ENCODE results near the gene FREM3.

Gene FREM3

GRCh38 chr4:143712155-143712550 lies 11.7 kb upstream of the FREM3 start:
- DNase-seq: no peak
- H3K27me3 ChIP-seq (ENCODE audit: insufficient read depth, low read depth, severe bottlenecking): no peaks in the 10 kb centered on the region
- TF ChIP-seq, protein P1, sequence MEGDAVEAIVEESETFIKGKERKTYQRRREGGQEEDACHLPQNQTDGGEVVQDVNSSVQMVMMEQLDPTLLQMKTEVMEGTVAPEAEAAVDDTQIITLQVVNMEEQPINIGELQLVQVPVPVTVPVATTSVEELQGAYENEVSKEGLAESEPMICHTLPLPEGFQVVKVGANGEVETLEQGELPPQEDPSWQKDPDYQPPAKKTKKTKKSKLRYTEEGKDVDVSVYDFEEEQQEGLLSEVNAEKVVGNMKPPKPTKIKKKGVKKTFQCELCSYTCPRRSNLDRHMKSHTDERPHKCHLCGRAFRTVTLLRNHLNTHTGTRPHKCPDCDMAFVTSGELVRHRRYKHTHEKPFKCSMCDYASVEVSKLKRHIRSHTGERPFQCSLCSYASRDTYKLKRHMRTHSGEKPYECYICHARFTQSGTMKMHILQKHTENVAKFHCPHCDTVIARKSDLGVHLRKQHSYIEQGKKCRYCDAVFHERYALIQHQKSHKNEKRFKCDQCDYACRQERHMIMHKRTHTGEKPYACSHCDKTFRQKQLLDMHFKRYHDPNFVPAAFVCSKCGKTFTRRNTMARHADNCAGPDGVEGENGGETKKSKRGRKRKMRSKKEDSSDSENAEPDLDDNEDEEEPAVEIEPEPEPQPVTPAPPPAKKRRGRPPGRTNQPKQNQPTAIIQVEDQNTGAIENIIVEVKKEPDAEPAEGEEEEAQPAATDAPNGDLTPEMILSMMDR (IDR thresholded peaks at IDR 0.05; ENCODE audit: low read depth, low read length): no peak
- no peaks in the 10 kb centered on the region for H3K9me3 ChIP-seq (ENCODE audit: severe bottlenecking)
- no peaks in the 10 kb centered on the region for H3K36me3 ChIP-seq
- H3K27ac ChIP-seq: peak overlapping the region; percentile 62
- no peak overlapping the region for H3K4me3 ChIP-seq (ENCODE audit: low read depth, low read length)

DNA sequence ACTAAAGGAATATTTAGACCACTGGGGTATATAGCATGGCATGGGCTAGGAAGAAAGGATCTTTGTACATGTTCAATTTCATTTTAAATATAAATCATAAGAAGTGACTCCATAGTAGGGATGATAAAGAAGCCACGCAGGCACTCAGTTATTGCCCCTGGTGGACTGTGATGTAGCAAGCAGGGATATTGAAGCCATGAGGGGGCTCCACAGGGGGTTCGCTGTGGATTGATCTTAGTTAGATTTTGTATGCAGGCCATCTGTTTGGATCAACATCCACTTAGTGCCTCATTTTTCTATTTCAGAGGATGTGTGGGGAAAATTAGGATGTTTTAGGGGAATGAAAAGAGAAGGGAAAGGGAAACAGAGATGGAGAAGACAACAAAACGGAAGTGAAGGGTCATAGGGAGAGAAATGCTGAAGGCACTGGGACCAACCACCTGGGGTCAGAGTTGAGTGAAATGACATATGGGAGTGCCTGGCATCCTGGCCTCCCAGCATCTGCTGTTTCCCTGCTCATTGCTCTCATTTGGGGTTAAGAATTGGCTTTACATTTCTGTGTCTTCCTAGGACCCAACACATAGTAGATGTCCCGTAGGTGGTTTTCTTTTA lies 11.2 kb upstream of the FREM3 start:
- H3K4me3 ChIP-seq (ENCODE audit: low read depth, low read length): peak overlapping the region; percentile 4; the same call in 1 of the 2 replicates
- TF ChIP-seq, protein P1 (IDR thresholded peaks at IDR 0.05; ENCODE audit: low read depth, low read length): peak; percentile 73
- peak overlapping the region; percentile 62 for H3K27ac ChIP-seq
- peak; percentile 73 for DNase-seq
- no peaks in the 10 kb centered on the region for H3K36me3 ChIP-seq
- no peaks in the 10 kb centered on the region for H3K9me3 ChIP-seq (ENCODE audit: severe bottlenecking)
- no peaks in the 10 kb centered on the region for H3K27me3 ChIP-seq (ENCODE audit: insufficient read depth, low read depth, severe bottlenecking)

DNA sequence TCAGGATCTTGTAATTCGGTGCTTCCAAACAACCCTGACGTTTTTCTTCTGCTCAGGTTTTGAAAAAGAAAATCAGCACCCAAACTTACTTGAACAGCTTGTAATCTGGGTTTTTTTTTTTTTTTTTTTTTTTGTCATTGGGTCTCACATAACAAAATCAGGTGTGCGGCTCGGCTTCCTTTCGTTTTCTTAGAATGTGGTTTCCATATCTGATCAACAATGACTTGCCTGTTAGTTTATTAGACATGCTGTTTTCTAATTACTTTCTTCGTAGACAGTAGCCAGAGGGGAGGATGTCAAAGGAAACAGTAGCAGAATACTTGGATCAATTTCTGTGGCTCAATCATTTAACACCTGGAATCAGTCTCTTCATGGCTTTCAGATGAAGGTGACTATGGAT lies 890 bp upstream of the FREM3 start:
- H3K4me3 ChIP-seq (ENCODE audit: low read depth, low read length): peak overlapping the region; percentile 79

DNA sequence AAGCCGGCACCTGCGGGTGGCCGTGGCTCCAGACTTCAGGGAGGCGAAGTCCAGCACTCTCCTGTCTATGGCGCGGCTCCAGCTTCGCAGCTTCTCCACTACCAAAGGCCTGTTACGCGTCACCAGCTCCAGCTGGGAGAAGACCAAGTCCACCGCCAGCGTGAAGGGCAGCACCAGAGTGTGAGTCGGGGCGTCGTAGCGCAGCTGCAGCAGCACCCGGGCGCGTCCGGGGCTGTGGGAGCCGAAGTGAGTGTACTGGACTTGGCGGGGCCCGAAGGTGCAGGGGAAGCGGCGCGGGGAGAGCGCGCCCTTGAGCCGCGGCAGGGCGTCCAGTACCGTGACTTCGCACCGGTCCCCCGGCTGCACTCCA lies 444 bp downstream of the FREM3 start:
- no peak for DNase-seq
- no peaks in the 10 kb centered on the region for H3K36me3 ChIP-seq
- no peak overlapping the region for H3K4me3 ChIP-seq (ENCODE audit: low read depth, low read length)
- H3K27me3 ChIP-seq (ENCODE audit: insufficient read depth, low read depth, severe bottlenecking): no peaks in the 10 kb centered on the region
- TF ChIP-seq, protein P1 (IDR thresholded peaks at IDR 0.05; ENCODE audit: low read depth, low read length): no peak
- no peak overlapping the region for H3K27ac ChIP-seq
- peaks cover 8% of the 10 kb centered on the region for H3K9me3 ChIP-seq (ENCODE audit: severe bottlenecking)

More for the DNA sequence above, 890 bp upstream of the FREM3 start:
- Histone ChIP-seq H3K27ac (peak overlapping the region; percentile 41; the same call in 1 of the 2 replicates), H3K36me3 (no peaks in the 10 kb centered on the region), H3K9me3 (ENCODE audit: severe bottlenecking) (peaks cover 8% of the 10 kb centered on the region), H3K27me3 (ENCODE audit: insufficient read depth, low read depth, severe bottlenecking) (no peaks in the 10 kb centered on the region)
- no peak for DNase-seq
- TF ChIP-seq, protein P1 (IDR thresholded peaks at IDR 0.05; ENCODE audit: low read depth, low read length): no peak

- Histone ChIP-seq H3K36me3 (no peaks in the 10 kb centered on the region), H3K4me3 (ENCODE audit: low read depth, low read length) (no peak overlapping the region), H3K9me3 (ENCODE audit: severe bottlenecking) (peaks cover 8% of the 10 kb centered on the region), H3K27ac (no peak overlapping the region), H3K27me3 (ENCODE audit: insufficient read depth, low read depth, severe bottlenecking) (no peaks in the 10 kb centered on the region)
- TF ChIP-seq, protein P1 (IDR thresholded peaks at IDR 0.05; ENCODE audit: low read depth, low read length): no peak
- no peak for DNase-seq
These were observed 987 bp downstream of the FREM3 start for GRCh38 chr4:143699331-143700045.
